Activated T-helper 2 cell treated with anti-CD3 and anti-CD28 coated beads, Interferon-gamma antibody, Interleukin-2, Interleukin-4, amounts not matched to agents 10 μg/mL and 5 μg/mL and 100 μg/mL, durations not matched to agents 14 hours and 24 hours and 36 hours (primary cell): ENCODE measurements around the gene GIT1. TPM values are rescaled to one million over a fixed set of nuclear protein-coding genes. Genes with fewer than 3 reads are reported as not detected.

Experiments
- DNase-seq: peaks from one replicate; pipeline ENCODE4 v3.0.0; 2021; ENCODE audit warnings: low spot score
- H3K27ac Mint-ChIP-seq: one replicate; pipeline ENCODE4 v1.8.0; 2021; ENCODE audit warnings: mixed read lengths
- H3K27me3 Mint-ChIP-seq: one replicate; pipeline ENCODE4 v1.8.0; 2021; ENCODE audit warnings: low read depth, mixed read lengths
- H3K36me3 Mint-ChIP-seq: one replicate; pipeline ENCODE4 v1.8.0; 2021; ENCODE audit warnings: low read depth, mixed read lengths
- H3K4me1 Mint-ChIP-seq: one replicate; pipeline ENCODE4 v1.8.0; 2021; ENCODE audit warnings: low read depth, mixed read lengths
- H3K4me3 Mint-ChIP-seq: one replicate; pipeline ENCODE4 v1.8.0; 2021; ENCODE audit warnings: low read depth, mild to moderate bottlenecking, moderate library complexity, mixed read lengths
- H3K9me3 Mint-ChIP-seq: one replicate; pipeline ENCODE4 v1.8.0; 2021; ENCODE audit warnings: mixed read lengths
- intact Hi-C: fragments of 100-400 bp; cut with micrococcal nuclease; formaldehyde crosslinking; loops from one replicate; pipeline ENCODE4 v1.15.1; 2023
- total RNA-seq: library from RNA; stranded (reverse); gene quantifications from 2 replicates; pipeline ENCODE4 v1.2.3, GENCODE V29; 2022

Gene GIT1
- total RNA-seq, 1 donor from 2014 or later: 72.4 TPM

GRCh38 chr17:29613352-29613837, 23.9 kb upstream of the GIT1 start:
- peak; percentile 91 for DNase-seq
- no peaks in the 10 kb centered on the region for H3K27me3 Mint-ChIP-seq
- intact Hi-C loops: loop anchor here (1.0 kb wide), 1 partner anchor 22 kb away; no protein-coding TSS in a partner anchor
- no peaks in the 10 kb centered on the region for H3K9me3 Mint-ChIP-seq
- H3K4me1 Mint-ChIP-seq: peaks cover 38% of the 10 kb centered on the region
- peak overlapping the region; percentile 66 for H3K4me3 Mint-ChIP-seq
- no peak overlapping the region for H3K27ac Mint-ChIP-seq
- no peaks in the 10 kb centered on the region for H3K36me3 Mint-ChIP-seq

DNA sequence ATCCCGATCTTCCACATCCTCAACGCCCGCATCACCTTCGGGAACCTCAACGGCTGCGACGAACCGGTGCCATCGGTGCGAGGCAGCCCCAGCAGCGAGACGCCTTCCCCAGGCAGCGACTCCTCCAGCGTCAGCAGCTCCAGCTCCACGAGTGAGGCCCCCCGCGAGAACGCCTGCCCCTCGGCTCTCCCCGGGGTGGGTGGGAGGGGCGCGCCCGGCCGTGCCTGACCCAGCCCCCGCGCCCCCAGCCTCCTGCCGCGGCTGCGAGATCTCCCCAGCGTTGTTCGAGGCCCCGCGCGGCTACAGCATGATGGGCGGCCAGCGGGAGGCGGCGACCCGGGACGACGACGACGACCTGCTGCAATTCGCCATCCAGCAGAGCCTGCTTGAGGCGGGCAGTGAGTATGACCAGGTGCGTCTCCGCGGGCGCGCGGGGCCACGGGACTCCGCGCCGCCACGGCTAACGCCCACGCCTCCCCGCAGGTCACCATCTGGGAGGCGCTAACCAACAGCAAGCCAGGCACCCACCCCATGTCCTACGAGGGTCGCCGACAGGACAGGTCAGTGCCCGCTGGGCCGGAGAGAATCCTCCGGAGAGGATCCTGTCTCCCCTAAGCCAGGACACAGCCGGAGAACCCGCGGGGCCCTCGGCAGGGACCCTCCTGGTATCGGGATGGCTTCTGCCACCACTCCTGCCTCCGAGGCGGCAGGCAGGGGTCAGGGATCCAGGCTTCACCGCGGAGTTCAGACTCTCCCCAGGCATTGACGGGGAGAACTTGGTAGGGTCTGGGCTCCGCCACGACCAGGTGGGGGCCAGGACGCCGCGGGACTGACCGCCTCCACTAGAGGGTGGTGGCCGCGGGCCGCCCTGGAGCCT, 23.2 kb upstream of the GIT1 start:
- peaks cover 34% of the 10 kb centered on the region for H3K4me1 Mint-ChIP-seq
- intact Hi-C loops: loop anchor here (1.0 kb wide), 1 partner anchor 21 kb away; no protein-coding TSS in a partner anchor

GRCh38 chr17:29612094-29612403, 22.6 kb upstream of the GIT1 start:
- Mint-ChIP-seq H3K27ac (no peak overlapping the region), H3K36me3 (no peaks in the 10 kb centered on the region), H3K4me1 (peaks cover 28% of the 10 kb centered on the region), H3K27me3 (no peaks in the 10 kb centered on the region), H3K9me3 (no peaks in the 10 kb centered on the region), H3K4me3 (no peak overlapping the region)
- DNase-seq: no peak
- intact Hi-C loops: no loop called here

More for the DNA sequence above, 23.2 kb upstream of the GIT1 start:
- Mint-ChIP-seq H3K27me3 (no peaks in the 10 kb centered on the region), H3K36me3 (no peaks in the 10 kb centered on the region), H3K9me3 (no peaks in the 10 kb centered on the region), H3K4me3 (peak overlapping the region; percentile 33), H3K27ac (no peak overlapping the region)
- DNase-seq: no peak

DNA sequence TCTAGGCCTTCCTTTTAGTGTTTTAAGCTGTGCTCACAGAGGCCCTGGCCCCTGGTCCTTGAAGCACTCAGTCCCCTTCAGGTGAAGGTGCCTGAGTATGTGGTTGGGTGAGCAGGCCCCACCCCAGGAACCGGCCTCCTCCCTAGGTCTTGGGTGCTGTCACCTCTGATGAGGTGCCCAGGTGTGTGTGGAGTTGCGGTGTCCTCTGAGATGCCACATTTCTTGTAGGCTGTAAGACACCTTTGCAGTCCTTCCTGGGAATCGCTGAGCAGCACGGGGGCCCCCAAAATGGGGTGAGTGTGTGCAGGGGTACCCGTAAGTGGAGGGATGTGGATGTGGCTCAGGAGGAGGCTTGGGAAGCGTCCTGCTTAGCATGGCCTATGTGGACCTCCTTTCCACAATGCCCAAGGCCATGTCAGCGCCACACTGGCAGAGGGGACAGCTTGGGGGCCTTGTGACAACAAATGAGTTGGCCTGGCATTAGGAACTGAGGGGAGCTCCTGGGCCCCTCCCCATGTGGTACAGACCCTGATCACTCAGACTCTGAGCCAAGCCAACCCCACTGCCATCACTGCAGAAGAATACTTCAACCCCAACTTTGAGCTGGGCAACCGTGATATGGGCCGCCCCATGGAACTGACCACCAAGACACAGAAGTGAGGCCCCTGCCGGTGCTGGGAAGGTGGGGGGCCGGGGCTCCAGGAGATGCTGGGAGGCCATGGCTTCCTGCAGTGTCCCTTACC, 22.1 kb upstream of the GIT1 start:
- Mint-ChIP-seq H3K9me3 (no peaks in the 10 kb centered on the region), H3K4me3 (no peak overlapping the region), H3K27ac (no peak overlapping the region), H3K27me3 (no peaks in the 10 kb centered on the region), H3K4me1 (peaks cover 24% of the 10 kb centered on the region), H3K36me3 (no peaks in the 10 kb centered on the region)
- DNase-seq: no peak
- intact Hi-C loops: no loop called here

GRCh38 chr17:29610395-29610794, 20.9 kb upstream of the GIT1 start:
- Mint-ChIP-seq H3K27ac (no peak overlapping the region), H3K27me3 (no peaks in the 10 kb centered on the region), H3K4me1 (peaks cover 14% of the 10 kb centered on the region), H3K4me3 (no peak overlapping the region), H3K36me3 (no peaks in the 10 kb centered on the region), H3K9me3 (no peaks in the 10 kb centered on the region)
- DNase-seq: no peak
- intact Hi-C loops: no loop called here

DNA sequence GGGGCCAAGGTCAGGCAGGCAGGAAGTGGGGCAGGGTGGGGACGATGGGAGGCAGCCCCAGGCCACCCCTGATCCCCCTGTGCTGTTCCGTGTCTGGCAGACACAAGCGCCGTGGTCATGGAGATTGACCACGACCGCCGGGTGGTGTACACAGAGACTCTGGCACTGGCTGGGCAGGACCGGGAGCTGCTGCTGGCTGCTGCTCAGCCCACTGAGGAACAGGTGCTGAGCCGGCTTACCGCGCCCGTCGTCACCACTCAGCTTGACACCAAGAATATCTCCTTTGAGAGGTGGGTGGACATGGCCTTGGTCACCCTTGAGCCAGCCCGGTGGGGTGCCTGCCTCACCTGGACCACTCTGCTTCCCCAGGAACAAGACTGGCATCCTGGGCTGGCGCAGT, 19.5 kb upstream of the GIT1 start:
- Mint-ChIP-seq H3K27me3 (no peaks in the 10 kb centered on the region), H3K9me3 (no peaks in the 10 kb centered on the region), H3K4me1 (peaks cover 3% of the 10 kb centered on the region), H3K27ac (no peak overlapping the region), H3K4me3 (no peak overlapping the region), H3K36me3 (no peaks in the 10 kb centered on the region)
- intact Hi-C loops: no loop called here
- DNase-seq: no peak

DNA sequence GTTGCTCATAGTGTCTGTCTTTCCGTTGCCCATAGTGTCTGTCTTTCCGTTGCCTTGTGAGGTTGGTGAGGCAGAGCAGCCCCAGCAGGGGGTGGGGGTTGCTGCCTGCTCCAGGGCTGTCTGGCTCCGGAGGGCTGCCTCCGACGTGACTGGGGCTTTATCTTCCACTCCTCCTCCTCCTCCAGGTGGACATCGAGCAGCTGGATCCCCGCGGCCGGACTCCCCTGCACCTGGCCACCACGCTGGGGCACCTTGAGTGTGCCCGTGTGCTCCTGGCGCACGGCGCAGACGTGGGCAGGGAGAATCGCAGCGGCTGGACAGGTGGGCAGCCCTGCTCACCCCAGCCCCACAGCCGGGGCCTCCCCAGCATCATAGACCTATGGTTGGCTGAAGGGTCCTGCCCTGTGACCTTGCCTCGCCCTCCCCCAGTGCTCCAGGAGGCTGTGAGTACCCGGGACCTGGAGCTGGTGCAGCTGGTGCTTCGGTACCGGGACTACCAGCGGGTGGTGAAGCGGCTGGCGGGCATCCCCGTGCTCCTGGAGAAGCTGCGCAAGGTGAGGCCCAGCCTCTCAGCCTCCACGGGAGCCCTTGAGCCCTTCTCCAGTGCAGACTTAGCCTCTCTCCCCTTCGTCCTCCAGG, 18.2 kb upstream of the GIT1 start:
- Mint-ChIP-seq H3K4me3 (no peak overlapping the region), H3K27me3 (no peaks in the 10 kb centered on the region), H3K4me1 (no peaks in the 10 kb centered on the region), H3K36me3 (no peaks in the 10 kb centered on the region), H3K27ac (no peak overlapping the region), H3K9me3 (no peaks in the 10 kb centered on the region)
- intact Hi-C loops: no loop called here
- no peak for DNase-seq

DNA sequence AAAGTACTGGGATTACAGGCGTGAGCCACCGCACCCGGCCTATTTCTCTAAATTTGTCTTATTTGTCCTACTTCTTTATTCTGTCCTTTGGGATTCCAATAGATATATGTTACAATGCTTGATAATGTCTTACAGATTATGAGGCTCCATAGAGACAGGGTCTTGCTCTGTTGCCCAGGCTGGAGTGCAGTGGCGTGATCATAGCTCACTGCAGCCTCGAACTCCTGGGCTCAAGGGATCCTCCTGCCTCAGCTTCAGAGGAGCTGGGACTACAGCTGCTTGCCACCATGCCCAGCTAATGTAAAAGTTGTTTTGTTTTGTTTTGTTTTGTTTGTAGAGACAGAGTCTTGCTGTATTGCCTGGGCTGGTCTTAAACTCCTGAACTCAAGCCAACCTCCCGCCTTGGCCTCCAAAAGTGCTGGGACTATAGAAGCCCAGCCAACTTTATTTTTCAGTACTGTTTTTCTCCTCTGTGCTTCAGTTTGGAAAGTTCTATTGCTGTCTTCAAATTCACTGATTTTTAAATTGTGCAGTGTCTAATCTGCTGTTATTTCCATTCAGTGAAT, 13.7 kb upstream of the GIT1 start:
- Mint-ChIP-seq H3K4me1 (peaks cover 6% of the 10 kb centered on the region), H3K27ac (no peak overlapping the region), H3K27me3 (no peaks in the 10 kb centered on the region), H3K4me3 (no peak overlapping the region), H3K9me3 (no peaks in the 10 kb centered on the region), H3K36me3 (no peaks in the 10 kb centered on the region)
- no peak for DNase-seq
- intact Hi-C loops: no loop called here

GRCh38 chr17:29597361-29598172, 8.1 kb upstream of the GIT1 start:
- Mint-ChIP-seq H3K4me3 (no peak overlapping the region), H3K4me1 (peaks cover 9% of the 10 kb centered on the region), H3K27ac (no peak overlapping the region)

GRCh38 chr17:29596811-29597210, 7.4 kb upstream of the GIT1 start:
- DNase-seq: no peak
- no peaks in the 10 kb centered on the region for H3K9me3 Mint-ChIP-seq
- H3K36me3 Mint-ChIP-seq: no peaks in the 10 kb centered on the region
- no peak overlapping the region for H3K4me3 Mint-ChIP-seq
- H3K4me1 Mint-ChIP-seq: peaks cover 16% of the 10 kb centered on the region
- no peak overlapping the region for H3K27ac Mint-ChIP-seq
- intact Hi-C loops: no loop called here
- H3K27me3 Mint-ChIP-seq: no peaks in the 10 kb centered on the region

More at GRCh38 chr17:29597361-29598172, 8.1 kb upstream of the GIT1 start:
- DNase-seq: no peak
- intact Hi-C loops: no loop called here
- Mint-ChIP-seq H3K27me3 (no peaks in the 10 kb centered on the region), H3K36me3 (no peaks in the 10 kb centered on the region), H3K9me3 (no peaks in the 10 kb centered on the region)

GRCh38 chr17:29595943-29596774, 6.7 kb upstream of the GIT1 start:
- Mint-ChIP-seq H3K27ac (no peak overlapping the region), H3K9me3 (no peaks in the 10 kb centered on the region)
- intact Hi-C loops: no loop called here

More at GRCh38 chr17:29595943-29596774, 6.7 kb upstream of the GIT1 start:
- H3K4me1 Mint-ChIP-seq: peaks cover 22% of the 10 kb centered on the region
- no peaks in the 10 kb centered on the region for H3K36me3 Mint-ChIP-seq
- H3K27me3 Mint-ChIP-seq: no peaks in the 10 kb centered on the region
- H3K4me3 Mint-ChIP-seq: no peak overlapping the region
- no peak for DNase-seq
